IPS-15b (cell line): ENCODE results near the gene KCNIP4.

ENCODE experiments used
- H3K27me3 ChIP-seq: one replicate; pipeline ENCODE4 v1.6.1; 2013; ENCODE audit warnings: low read length; ENCODE audit not compliant: control insufficient read depth, insufficient read depth
- H3K36me3 ChIP-seq: one replicate; pipeline ENCODE4 v1.6.1; 2013; ENCODE audit warnings: low read length; ENCODE audit not compliant: control insufficient read depth, insufficient read depth
- H3K4me1 ChIP-seq: one replicate; pipeline ENCODE4 v1.6.1; 2013; ENCODE audit warnings: mild to moderate bottlenecking, low read length; ENCODE audit not compliant: control insufficient read depth, insufficient read depth
- H3K4me3 ChIP-seq: one replicate; pipeline ENCODE4 v1.5.1; 2013; ENCODE audit warnings: low read depth, low read length
- H3K9ac ChIP-seq: one replicate; pipeline ENCODE4 v1.6.1; 2013; ENCODE audit warnings: low read depth, mild to moderate bottlenecking, low read length
- H3K9me3 ChIP-seq: one replicate; pipeline ENCODE4 v1.6.1; 2013; ENCODE audit warnings: mild to moderate bottlenecking, low read length; ENCODE audit not compliant: control insufficient read depth, insufficient read depth

KCNIP4 gene

GRCh38 chr4:21195682-21196081 lies 752.9 kb downstream of the KCNIP4 start:
- Histone ChIP-seq H3K4me1 (peaks cover 4% of the 10 kb centered on the region), H3K9ac (no peak overlapping the region)

GRCh38 chr4:21192367-21192766 lies 756.2 kb downstream of the KCNIP4 start:
- Histone ChIP-seq H3K4me1 (peaks cover 4% of the 10 kb centered on the region), H3K36me3 (no peaks in the 10 kb centered on the region), H3K9me3 (no peaks in the 10 kb centered on the region), H3K9ac (no peak overlapping the region), H3K4me3 (no peak overlapping the region), H3K27me3 (no peaks in the 10 kb centered on the region)

More at GRCh38 chr4:21195682-21196081, 752.9 kb downstream of the KCNIP4 start:
- H3K36me3 ChIP-seq = no peaks in the 10 kb centered on the region
- no peak overlapping the region for H3K4me3 ChIP-seq
- no peaks in the 10 kb centered on the region for H3K27me3 ChIP-seq
- H3K9me3 ChIP-seq = no peaks in the 10 kb centered on the region

- H3K9ac ChIP-seq = no peak overlapping the region
- no peaks in the 10 kb centered on the region for H3K36me3 ChIP-seq
- H3K27me3 ChIP-seq = no peaks in the 10 kb centered on the region
- H3K4me3 ChIP-seq = no peak overlapping the region
- H3K4me1 ChIP-seq = peaks cover 4% of the 10 kb centered on the region
- no peaks in the 10 kb centered on the region for H3K9me3 ChIP-seq
Observed at GRCh38 chr4:21191317-21191716, 757.3 kb downstream of the KCNIP4 start.

- Histone ChIP-seq H3K27me3 (no peaks in the 10 kb centered on the region), H3K4me1 (no peaks in the 10 kb centered on the region), H3K36me3 (no peaks in the 10 kb centered on the region), H3K9me3 (no peaks in the 10 kb centered on the region), H3K9ac (no peak overlapping the region), H3K4me3 (no peak overlapping the region)
Observed at GRCh38 chr4:21184788-21185187, 763.8 kb downstream of the KCNIP4 start.

- H3K4me3 ChIP-seq = no peak overlapping the region
- no peaks in the 10 kb centered on the region for H3K4me1 ChIP-seq
- no peaks in the 10 kb centered on the region for H3K27me3 ChIP-seq
- no peaks in the 10 kb centered on the region for H3K36me3 ChIP-seq
- H3K9ac ChIP-seq = no peak overlapping the region
- H3K9me3 ChIP-seq = no peaks in the 10 kb centered on the region
Observed at GRCh38 chr4:21181716-21182115, 766.9 kb downstream of the KCNIP4 start.

- Histone ChIP-seq H3K36me3 (no peaks in the 10 kb centered on the region), H3K9me3 (no peaks in the 10 kb centered on the region), H3K27me3 (no peaks in the 10 kb centered on the region), H3K9ac (no peak overlapping the region), H3K4me3 (no peak overlapping the region), H3K4me1 (no peaks in the 10 kb centered on the region)
Observed at GRCh38 chr4:21177871-21178270, 770.7 kb downstream of the KCNIP4 start.

- no peak overlapping the region for H3K9ac ChIP-seq
- no peaks in the 10 kb centered on the region for H3K4me1 ChIP-seq
- H3K9me3 ChIP-seq = no peaks in the 10 kb centered on the region
- H3K27me3 ChIP-seq = no peaks in the 10 kb centered on the region
- H3K36me3 ChIP-seq = no peaks in the 10 kb centered on the region
- H3K4me3 ChIP-seq = no peak overlapping the region
Observed at GRCh38 chr4:21177092-21177491, 771.5 kb downstream of the KCNIP4 start.

- Histone ChIP-seq H3K27me3 (no peaks in the 10 kb centered on the region), H3K4me3 (no peak overlapping the region), H3K9ac (no peak overlapping the region), H3K36me3 (no peaks in the 10 kb centered on the region), H3K4me1 (no peaks in the 10 kb centered on the region), H3K9me3 (no peaks in the 10 kb centered on the region)
Observed at GRCh38 chr4:21167711-21168110, 780.9 kb downstream of the KCNIP4 start.

GRCh38 chr4:21155367-21155766 lies 793.2 kb downstream of the KCNIP4 start:
- H3K4me3 ChIP-seq = no peak overlapping the region
- no peak overlapping the region for H3K9ac ChIP-seq
- no peaks in the 10 kb centered on the region for H3K36me3 ChIP-seq
- H3K27me3 ChIP-seq = no peaks in the 10 kb centered on the region
- no peaks in the 10 kb centered on the region for H3K4me1 ChIP-seq
- H3K9me3 ChIP-seq = no peaks in the 10 kb centered on the region

GRCh38 chr4:21139327-21139726 lies 809.2 kb downstream of the KCNIP4 start:
- no peaks in the 10 kb centered on the region for H3K9me3 ChIP-seq
- no peak overlapping the region for H3K9ac ChIP-seq
- no peak overlapping the region for H3K4me3 ChIP-seq
- no peaks in the 10 kb centered on the region for H3K4me1 ChIP-seq
- no peaks in the 10 kb centered on the region for H3K36me3 ChIP-seq
- H3K27me3 ChIP-seq = no peaks in the 10 kb centered on the region

- Histone ChIP-seq H3K27me3 (no peaks in the 10 kb centered on the region), H3K9ac (no peak overlapping the region), H3K4me1 (no peaks in the 10 kb centered on the region), H3K4me3 (no peak overlapping the region), H3K9me3 (no peaks in the 10 kb centered on the region), H3K36me3 (no peaks in the 10 kb centered on the region)
Observed at GRCh38 chr4:21136051-21136630, 812.4 kb downstream of the KCNIP4 start.

GRCh38 chr4:21134994-21135393 lies 813.6 kb downstream of the KCNIP4 start:
- Histone ChIP-seq H3K4me1 (no peaks in the 10 kb centered on the region), H3K4me3 (no peak overlapping the region), H3K9ac (no peak overlapping the region), H3K36me3 (no peaks in the 10 kb centered on the region), H3K9me3 (no peaks in the 10 kb centered on the region), H3K27me3 (no peaks in the 10 kb centered on the region)
